ENCODE measurements around the gene JAK1. TPM values are rescaled to one million over a fixed set of nuclear protein-coding genes. Genes with fewer than 3 reads are reported as not detected.

The JAK1 gene
- total RNA-seq, 1 donor from 2014 or later: 55.8 TPM

- no peaks in the 10 kb centered on the region for H3K36me3 ChIP-seq (ENCODE audit: control insufficient read depth, insufficient read depth, low read length)
- TF ChIP-seq, protein P1, sequence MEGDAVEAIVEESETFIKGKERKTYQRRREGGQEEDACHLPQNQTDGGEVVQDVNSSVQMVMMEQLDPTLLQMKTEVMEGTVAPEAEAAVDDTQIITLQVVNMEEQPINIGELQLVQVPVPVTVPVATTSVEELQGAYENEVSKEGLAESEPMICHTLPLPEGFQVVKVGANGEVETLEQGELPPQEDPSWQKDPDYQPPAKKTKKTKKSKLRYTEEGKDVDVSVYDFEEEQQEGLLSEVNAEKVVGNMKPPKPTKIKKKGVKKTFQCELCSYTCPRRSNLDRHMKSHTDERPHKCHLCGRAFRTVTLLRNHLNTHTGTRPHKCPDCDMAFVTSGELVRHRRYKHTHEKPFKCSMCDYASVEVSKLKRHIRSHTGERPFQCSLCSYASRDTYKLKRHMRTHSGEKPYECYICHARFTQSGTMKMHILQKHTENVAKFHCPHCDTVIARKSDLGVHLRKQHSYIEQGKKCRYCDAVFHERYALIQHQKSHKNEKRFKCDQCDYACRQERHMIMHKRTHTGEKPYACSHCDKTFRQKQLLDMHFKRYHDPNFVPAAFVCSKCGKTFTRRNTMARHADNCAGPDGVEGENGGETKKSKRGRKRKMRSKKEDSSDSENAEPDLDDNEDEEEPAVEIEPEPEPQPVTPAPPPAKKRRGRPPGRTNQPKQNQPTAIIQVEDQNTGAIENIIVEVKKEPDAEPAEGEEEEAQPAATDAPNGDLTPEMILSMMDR (IDR thresholded peaks at IDR 0.05; ENCODE audit: insufficient read depth, low read length, severe bottlenecking): no peak
- H3K4me3 ChIP-seq (ENCODE audit: low read depth, low read length): no peak overlapping the region
- DNase-seq (ENCODE audit: low read depth) (no peak), FAIRE-seq (no peak)
- no peaks in the 10 kb centered on the region for H3K27me3 ChIP-seq (ENCODE audit: control insufficient read depth, insufficient read depth, low read length)
Measured at GRCh38 chr1:64967381-64967780, 1.0 kb upstream of the JAK1 start.

GRCh38 chr1:64965366-64966157, 787 bp downstream of the JAK1 start:
- FAIRE-seq (no peak), DNase-seq (ENCODE audit: low read depth) (no peak)
- Histone ChIP-seq H3K4me3 (ENCODE audit: low read depth, low read length) (peak overlapping the region; percentile 62), H3K27me3 (ENCODE audit: control insufficient read depth, insufficient read depth, low read length) (no peaks in the 10 kb centered on the region), H3K36me3 (ENCODE audit: control insufficient read depth, insufficient read depth, low read length) (no peaks in the 10 kb centered on the region)
- TF ChIP-seq, protein P1 (IDR thresholded peaks at IDR 0.05; ENCODE audit: insufficient read depth, low read length, severe bottlenecking): no peak

DNA sequence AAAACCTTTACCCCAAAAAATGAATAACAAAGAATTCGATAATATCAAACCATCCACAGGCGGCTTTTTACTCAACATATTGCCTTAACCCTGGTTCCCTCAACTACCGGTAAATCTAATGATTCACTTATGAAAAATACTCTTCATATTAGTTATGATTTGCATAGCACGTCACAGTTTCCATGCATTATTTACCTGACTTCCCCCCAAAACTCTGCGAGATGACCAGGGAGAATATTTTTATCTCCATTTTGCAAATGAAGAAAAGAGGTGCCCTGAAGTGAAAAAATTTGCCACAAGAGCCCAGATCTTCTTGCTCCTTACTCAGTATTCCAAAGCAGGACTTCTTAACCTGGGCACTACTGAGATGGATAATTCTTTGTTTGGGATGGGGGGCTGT, 2.9 kb downstream of the JAK1 start:
- Histone ChIP-seq H3K4me3 (ENCODE audit: low read depth, low read length) (no peak overlapping the region), H3K36me3 (ENCODE audit: control insufficient read depth, insufficient read depth, low read length) (no peaks in the 10 kb centered on the region), H3K27me3 (ENCODE audit: control insufficient read depth, insufficient read depth, low read length) (no peaks in the 10 kb centered on the region)
- no peak for FAIRE-seq
- DNase-seq (ENCODE audit: low read depth): no peak
- TF ChIP-seq, protein P1 (IDR thresholded peaks at IDR 0.05; ENCODE audit: insufficient read depth, low read length, severe bottlenecking): no peak

GRCh38 chr1:64962441-64962840, 3.9 kb downstream of the JAK1 start:
- no peak for DNase-seq (ENCODE audit: low read depth)
- Histone ChIP-seq H3K4me3 (ENCODE audit: low read depth, low read length) (no peak overlapping the region), H3K27me3 (ENCODE audit: control insufficient read depth, insufficient read depth, low read length) (no peaks in the 10 kb centered on the region), H3K36me3 (ENCODE audit: control insufficient read depth, insufficient read depth, low read length) (no peaks in the 10 kb centered on the region)
- TF ChIP-seq, protein P1 (IDR thresholded peaks at IDR 0.05; ENCODE audit: insufficient read depth, low read length, severe bottlenecking): no peak
- no peak for FAIRE-seq

GRCh38 chr1:64961923-64962322, 4.4 kb downstream of the JAK1 start:
- H3K4me3 ChIP-seq (ENCODE audit: low read depth, low read length): no peak overlapping the region
- FAIRE-seq (no peak), DNase-seq (ENCODE audit: low read depth) (no peak)
- no peaks in the 10 kb centered on the region for H3K27me3 ChIP-seq (ENCODE audit: control insufficient read depth, insufficient read depth, low read length)
- no peaks in the 10 kb centered on the region for H3K36me3 ChIP-seq (ENCODE audit: control insufficient read depth, insufficient read depth, low read length)
- TF ChIP-seq, protein P1 (IDR thresholded peaks at IDR 0.05; ENCODE audit: insufficient read depth, low read length, severe bottlenecking): no peak

DNA sequence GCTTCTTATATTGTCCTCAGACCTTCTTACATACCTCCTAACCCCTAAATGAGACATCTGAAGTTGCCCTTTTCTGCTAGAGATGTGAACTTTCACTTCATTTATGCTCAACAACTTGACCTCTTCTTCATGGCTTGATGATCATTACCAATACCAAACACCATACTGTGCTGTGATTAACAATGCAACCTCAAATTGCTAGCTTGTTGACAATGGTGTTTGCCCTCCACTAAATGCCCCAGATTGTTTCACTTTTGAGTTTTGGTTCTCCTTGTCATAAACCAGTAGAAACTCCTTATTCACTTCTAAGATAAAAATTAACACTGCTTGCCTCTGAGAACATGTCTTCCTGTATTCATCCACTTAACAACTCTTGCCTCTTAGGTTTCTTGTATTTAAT, 5.6 kb downstream of the JAK1 start:
- no peaks in the 10 kb centered on the region for H3K27me3 ChIP-seq (ENCODE audit: control insufficient read depth, insufficient read depth, low read length)
- no peak for DNase-seq (ENCODE audit: low read depth)
- FAIRE-seq: no peak
- TF ChIP-seq, protein P1 (IDR thresholded peaks at IDR 0.05; ENCODE audit: insufficient read depth, low read length, severe bottlenecking): no peak
- H3K4me3 ChIP-seq (ENCODE audit: low read depth, low read length): no peak overlapping the region
- no peaks in the 10 kb centered on the region for H3K36me3 ChIP-seq (ENCODE audit: control insufficient read depth, insufficient read depth, low read length)

All from bronchial epithelial cell (primary cell).